GM12878 (cell line): ENCODE results near the gene TANC2.
A peak's percentile ranks its signal among the peaks of the same experiment; 100 is the strongest.

Source experiments
- EP300 ChIP-seq, 2 experiments: fragments of 150-350 bp in 1 of 2; IDR thresholded peaks; 2 replicates each; pipeline ENCODE4 v1.6.1; 2011 to 2012; ENCODE audit warnings: low read depth in 2 of 2, low read length in 2 of 2, borderline replicate concordance in 1 of 2, improper control_type of control experiment in 1 of 2, inconsistent platforms in 1 of 2; ENCODE audit not compliant: control insufficient read depth in 1 of 2
- MYC ChIP-seq: IDR thresholded peaks from 2 replicates; pipeline ENCODE4 v1.6.1; 2011; ENCODE audit warnings: mild to moderate bottlenecking, low read length, moderate library complexity, inconsistent platforms; ENCODE audit not compliant: insufficient read depth, insufficient replicate concordance, insufficient read length, severe bottlenecking
- TF ChIP-seq, protein P1 (sequence below), 3 experiments: IDR thresholded peaks in 2 of 3; conservative IDR thresholded peaks in 1 of 3; 2 replicates each; pipeline ENCODE4 v1.5.1; 2011; ENCODE audit warnings: low read depth in 3 of 3, low read length in 3 of 3, mild to moderate bottlenecking in 3 of 3, control low read depth in 2 of 3, moderate library complexity in 2 of 3, inconsistent platforms in 1 of 3, mixed read lengths in 1 of 3; ENCODE audit not compliant: control insufficient read depth in 2 of 3, insufficient read depth in 1 of 3; ENCODE audit errors: extremely low read depth in 1 of 3
- TF ChIP-seq, protein P2 (sequence below): IDR thresholded peaks from 2 replicates; pipeline ENCODE4 v1.6.1; 2012; ENCODE audit warnings: low read depth, low read length, improper control_type of control experiment

DNA sequence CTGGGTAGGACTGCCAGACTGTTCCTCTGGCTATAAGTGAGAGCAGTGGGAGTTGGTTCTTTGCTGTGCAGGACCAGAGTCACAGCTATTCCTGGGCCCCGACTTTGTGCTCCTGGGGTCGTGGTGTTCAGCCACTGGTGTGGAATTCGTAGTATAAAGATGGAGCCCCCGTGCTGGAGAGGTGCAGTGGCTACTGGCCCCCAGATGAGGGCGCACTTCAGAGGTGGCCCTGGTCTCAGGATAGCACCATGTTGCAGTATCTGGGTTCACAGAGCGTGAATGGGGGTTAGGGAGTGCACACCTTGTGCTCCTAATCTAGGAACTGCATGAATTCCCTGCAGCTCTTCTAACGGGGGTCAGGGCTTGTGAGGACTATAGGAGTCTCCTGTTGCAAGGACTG lies 21.1 kb downstream of the TANC2 start:
- TF ChIP-seq, protein P1, sequence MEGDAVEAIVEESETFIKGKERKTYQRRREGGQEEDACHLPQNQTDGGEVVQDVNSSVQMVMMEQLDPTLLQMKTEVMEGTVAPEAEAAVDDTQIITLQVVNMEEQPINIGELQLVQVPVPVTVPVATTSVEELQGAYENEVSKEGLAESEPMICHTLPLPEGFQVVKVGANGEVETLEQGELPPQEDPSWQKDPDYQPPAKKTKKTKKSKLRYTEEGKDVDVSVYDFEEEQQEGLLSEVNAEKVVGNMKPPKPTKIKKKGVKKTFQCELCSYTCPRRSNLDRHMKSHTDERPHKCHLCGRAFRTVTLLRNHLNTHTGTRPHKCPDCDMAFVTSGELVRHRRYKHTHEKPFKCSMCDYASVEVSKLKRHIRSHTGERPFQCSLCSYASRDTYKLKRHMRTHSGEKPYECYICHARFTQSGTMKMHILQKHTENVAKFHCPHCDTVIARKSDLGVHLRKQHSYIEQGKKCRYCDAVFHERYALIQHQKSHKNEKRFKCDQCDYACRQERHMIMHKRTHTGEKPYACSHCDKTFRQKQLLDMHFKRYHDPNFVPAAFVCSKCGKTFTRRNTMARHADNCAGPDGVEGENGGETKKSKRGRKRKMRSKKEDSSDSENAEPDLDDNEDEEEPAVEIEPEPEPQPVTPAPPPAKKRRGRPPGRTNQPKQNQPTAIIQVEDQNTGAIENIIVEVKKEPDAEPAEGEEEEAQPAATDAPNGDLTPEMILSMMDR (IDR thresholded peaks at IDR 0.05 in 2 of 3, conservative IDR thresholded peaks at IDR 0.05 in 1 of 3; ENCODE audit: control insufficient read depth in 2 of 3, extremely low read depth in 1 of 3, insufficient read depth in 1 of 3, low read depth in 3 of 3, low read length in 3 of 3) = 0 out of 6 replicates have a peak, but pooled peaks of 2 of the 3 experiments have one; percentile 29 to 30
- TF ChIP-seq MYC (no peak), EP300 (IDR thresholded peaks at IDR 0.05; ENCODE audit: borderline replicate concordance in 1 of 2, control insufficient read depth in 1 of 2, low read depth in 2 of 2, low read length in 2 of 2) (no peak)
- TF ChIP-seq, protein P2, sequence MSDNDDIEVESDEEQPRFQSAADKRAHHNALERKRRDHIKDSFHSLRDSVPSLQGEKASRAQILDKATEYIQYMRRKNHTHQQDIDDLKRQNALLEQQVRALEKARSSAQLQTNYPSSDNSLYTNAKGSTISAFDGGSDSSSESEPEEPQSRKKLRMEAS = no peak
